Naive thymus-derived CD8-positive, alpha-beta T cell (primary cell): ENCODE data around the gene TGM5. TPM values are rescaled to one million over a fixed set of nuclear protein-coding genes. Genes with fewer than 3 reads are reported as not detected.
A peak's percentile ranks its signal among the peaks of the same experiment; 100 is the strongest.

ENCODE experiments used
- ATAC-seq, 2 donors: fragments of 150-1000 bp; cut with Tn5 transposase in 1 of 2; sonication (Bioruptor Pico), chemical (Tn5 transposase) in 1 of 2; 1 replicate in 1 of 2; 2 replicates in 1 of 2; pipeline ENCODE4 v1.10.0; 2021; ENCODE audit warnings: mild to moderate bottlenecking in 2 of 2, moderate library complexity in 2 of 2
- POLR2A ChIA-PET: fragments of 350-600 bp; sonication (Branson Sonifier 250); formaldehyde crosslinking; loops from one replicate; lab custom pipeline; 2021; ENCODE audit warnings: antibody characterized with exemption; lab: Charles Lee
- DNase-seq, 10 donors: peaks; one replicate each; pipeline versions ENCODE4 v3.0.0 to v3.0.0-alpha.2; 2020 to 2022
- H3K27ac Mint-ChIP-seq, 10 donors: one replicate each; pipeline ENCODE4 v1.8.0; 2020 to 2022; ENCODE audit warnings: mild to moderate bottlenecking in 10 of 10, mixed read lengths in 10 of 10, moderate library complexity in 4 of 10, inconsistent platforms in 1 of 10
- H3K27me3 Mint-ChIP-seq, 5 donors: one replicate each; pipeline ENCODE4 v1.8.0; 2021 to 2022; ENCODE audit warnings: mixed read lengths in 5 of 5
- H3K36me3 Mint-ChIP-seq, 3 donors: one replicate each; pipeline ENCODE4 v1.8.0; 2020 to 2022; ENCODE audit warnings: mixed read lengths in 3 of 3, mild to moderate bottlenecking in 2 of 3, inconsistent platforms in 1 of 3
- H3K4me1 Mint-ChIP-seq, 4 donors: one replicate each; pipeline ENCODE4 v1.8.0; 2021 to 2022; ENCODE audit warnings: mixed read lengths in 4 of 4
- H3K4me3 Mint-ChIP-seq, 10 donors: one replicate each; pipeline ENCODE4 v1.8.0; 2020 to 2022; ENCODE audit warnings: mild to moderate bottlenecking in 10 of 10, mixed read lengths in 10 of 10, moderate library complexity in 6 of 10, inconsistent platforms in 1 of 10
- H3K9me3 Mint-ChIP-seq, 9 donors: one replicate each; pipeline ENCODE4 v1.8.0; 2020 to 2022; ENCODE audit warnings: mixed read lengths in 9 of 9, mild to moderate bottlenecking in 3 of 9, inconsistent platforms in 1 of 9, moderate library complexity in 1 of 9
- polyA plus RNA-seq, 3 donors: library from polyadenylated mRNA; unstranded; fragments of 300-500 nt; fragmentation: Illumina TruSeq; gene quantifications; one replicate each; pipeline ENCODE4 v1.2.3, GENCODE V29; 2021
- total RNA-seq, 8 experiments: library from RNA in 2 of 8; stranded (reverse) in 2 of 8; gene quantifications; one replicate each; pipeline ENCODE4 v1.2.3 and lab custom pipeline; 2021 to 2026

TGM5 gene
- total and polyA plus RNA-seq, 5 experiments from 2014 or later, result not detected

GRCh38 chr15:43196760-43197548, 69.8 kb downstream of the TGM5 start:
- ATAC-seq (no peak), DNase-seq (no peak)
- Mint-ChIP-seq H3K9me3 (peaks cover 0 to 12% (median 4%) of the 10 kb centered on the region in 9 donors), H3K4me1 (peaks cover 0 to 6% (median 2%) of the 10 kb centered on the region in 4 donors), H3K27me3 (no peaks in the 10 kb centered on the region), H3K36me3 (peaks cover 24 to 56% (median 27%) of the 10 kb centered on the region in 3 donors), H3K27ac (peak overlapping the region in 1 of 10 donors; percentile 6), H3K4me3 (no peak overlapping the region)
- POLR2A ChIA-PET, result interaction anchor here (1.2 kb wide), 1 partner anchor 11 kb away, joined by 5 read pairs; no protein-coding TSS in a partner anchor

- POLR2A ChIA-PET, result no interaction called here
- Mint-ChIP-seq H3K27me3 (no peaks in the 10 kb centered on the region), H3K4me3 (no peak overlapping the region), H3K9me3 (peaks cover 0 to 11% (median 4%) of the 10 kb centered on the region in 9 donors), H3K27ac (peak overlapping the region in 3 of 10 donors; percentile 5 to 34 (median 7)), H3K4me1 (peaks cover 2 to 11% (median 6%) of the 10 kb centered on the region in 4 donors), H3K36me3 (peaks cover 30 to 75% (median 33%) of the 10 kb centered on the region in 3 donors)
- DNase-seq (no peak), ATAC-seq (no peak)
These were observed 71.9 kb downstream of the TGM5 start for GRCh38 chr15:43194795-43195194.

- Mint-ChIP-seq H3K36me3 (peaks cover 30 to 81% (median 38%) of the 10 kb centered on the region in 3 donors), H3K27ac (no peak overlapping the region), H3K4me1 (peaks cover 6 to 18% (median 14%) of the 10 kb centered on the region in 4 donors), H3K4me3 (no peak overlapping the region), H3K9me3 (peaks cover 0 to 8% (median 4%) of the 10 kb centered on the region in 9 donors), H3K27me3 (no peaks in the 10 kb centered on the region)
- POLR2A ChIA-PET, result interaction anchor here (0.7 kb wide), 1 partner anchor 137 kb away, joined by 3 read pairs; no protein-coding TSS in a partner anchor
- DNase-seq (no peak), ATAC-seq (no peak)
These were observed 73.0 kb downstream of the TGM5 start for GRCh38 chr15:43193710-43194109.

- DNase-seq (no peak), ATAC-seq (no peak)
- H3K9me3 Mint-ChIP-seq, result no peaks in the 10 kb centered on the region
- H3K27me3 Mint-ChIP-seq, result no peaks in the 10 kb centered on the region
- H3K4me1 Mint-ChIP-seq, result peaks cover 10 to 43% (median 37%) of the 10 kb centered on the region in 4 donors
- H3K27ac Mint-ChIP-seq, result no peak overlapping the region
- peaks cover 15 to 53% (median 17%) of the 10 kb centered on the region in 3 donors for H3K36me3 Mint-ChIP-seq
- POLR2A ChIA-PET, result interaction anchor here (1.2 kb wide), 1 partner anchor 51 kb away, joined by 3 read pairs; no protein-coding TSS in a partner anchor
- H3K4me3 Mint-ChIP-seq, result no peak overlapping the region
These were observed 76.5 kb downstream of the TGM5 start for GRCh38 chr15:43190178-43190577.

GRCh38 chr15:43189296-43189695, 77.4 kb downstream of the TGM5 start:
- ATAC-seq, result no peak
- POLR2A ChIA-PET, result no interaction called here
- Mint-ChIP-seq H3K27me3 (no peaks in the 10 kb centered on the region), H3K27ac (peak overlapping the region in 3 of 10 donors; percentile 6 to 24 (median 12)), H3K36me3 (peaks cover 11 to 44% (median 17%) of the 10 kb centered on the region in 3 donors), H3K9me3 (no peaks in the 10 kb centered on the region), H3K4me3 (no peak overlapping the region), H3K4me1 (peaks cover 12 to 48% (median 43%) of the 10 kb centered on the region in 4 donors)
- DNase-seq, result no peak

GRCh38 chr15:43187544-43188155, 79.1 kb downstream of the TGM5 start:
- Mint-ChIP-seq H3K9me3 (no peaks in the 10 kb centered on the region), H3K36me3 (peaks cover 9 to 38% (median 13%) of the 10 kb centered on the region in 3 donors), H3K27ac (peak overlapping the region in 9 of 10 donors; percentile 49 to 95 (median 80)), H3K4me1 (peaks cover 14 to 49% (median 45%) of the 10 kb centered on the region in 4 donors), H3K4me3 (peak overlapping the region; percentile 25 to 96 (median 68)), H3K27me3 (no peaks in the 10 kb centered on the region)
- ATAC-seq (no peak), DNase-seq (peak in 3 of 10 donors; percentile 33 to 49 (median 45))
- POLR2A ChIA-PET, result interaction anchor here (0.7 kb wide), 1 partner anchor 535 kb away, joined by 3 read pairs; no protein-coding TSS in a partner anchor

- Mint-ChIP-seq H3K9me3 (no peaks in the 10 kb centered on the region), H3K27me3 (no peaks in the 10 kb centered on the region), H3K4me3 (peak overlapping the region; percentile 91 to 97 (median 96)), H3K36me3 (peaks cover 1 to 35% (median 7%) of the 10 kb centered on the region in 3 donors), H3K4me1 (peaks cover 14 to 49% (median 42%) of the 10 kb centered on the region in 4 donors), H3K27ac (peak overlapping the region; percentile 95 to 99 (median 98))
- POLR2A ChIA-PET, result interaction anchor here (0.6 to 1.9 kb wide), 9 partner anchors 12 to 1674 kb away, joined by 3 to 10 read pairs (median 4); partner anchors contain the start of gene TMEM62
- ATAC-seq (peak in 1 of 2 donors; percentile 8), DNase-seq (no peak)
These were observed 80.8 kb downstream of the TGM5 start for GRCh38 chr15:43186003-43186353.

- ATAC-seq, result peak; percentile 79 to 86
- Mint-ChIP-seq H3K9me3 (no peaks in the 10 kb centered on the region), H3K4me3 (peak within 1 kb of the TSS; percentile 91 to 97 (median 96)), H3K27me3 (no peaks in the 10 kb centered on the region), H3K36me3 (peaks cover 0 to 33% (median 5%) of the 10 kb centered on the region in 3 donors), H3K4me1 (peaks cover 14 to 49% (median 42%) of the 10 kb centered on the region in 4 donors), H3K27ac (peak within 1 kb of the TSS; percentile 95 to 99 (median 98))
- POLR2A ChIA-PET, result interaction anchor here (0.5 to 1.9 kb wide), 9 partner anchors 19 to 1674 kb away, joined by 3 to 10 read pairs (median 4); partner anchors contain the start of gene TMEM62
- DNase-seq, result peak; percentile 65 to 92 (median 82)
These were observed 81.3 kb downstream of the TGM5 start, which contains the start of gene CCNDBP1 for GRCh38 chr15:43185157-43186002. Gene CCNDBP1 (plus strand): TSS chr15:43185403. CDS start chr15:43185499, 96 bp downstream.

GRCh38 chr15:43184407-43185124, 82.2 kb downstream of the TGM5 start:
- H3K4me3 Mint-ChIP-seq, result peak overlapping the region; percentile 91 to 97 (median 96)
- ATAC-seq, result peak in 1 of 2 donors; percentile 7
- peak overlapping the region; percentile 95 to 99 (median 98) for H3K27ac Mint-ChIP-seq
- POLR2A ChIA-PET, result interaction anchor here (0.5 to 1.9 kb wide), 6 partner anchors 11 to 327 kb away, joined by 3 to 10 read pairs (median 5); partner anchors contain the start of gene TMEM62
- peak in 1 of 10 donors; percentile 7 for DNase-seq
- H3K4me1 Mint-ChIP-seq, result peaks cover 13 to 45% (median 38%) of the 10 kb centered on the region in 4 donors
- peaks cover 0 to 33% (median 4%) of the 10 kb centered on the region in 3 donors for H3K36me3 Mint-ChIP-seq
- H3K9me3 Mint-ChIP-seq, result no peaks in the 10 kb centered on the region
- no peaks in the 10 kb centered on the region for H3K27me3 Mint-ChIP-seq

- Mint-ChIP-seq H3K9me3 (no peaks in the 10 kb centered on the region), H3K27me3 (no peaks in the 10 kb centered on the region), H3K27ac (peak overlapping the region; percentile 29 to 97 (median 70)), H3K36me3 (peaks cover 0 to 41% (median 5%) of the 10 kb centered on the region in 3 donors), H3K4me1 (peaks cover 10 to 38% (median 28%) of the 10 kb centered on the region in 4 donors), H3K4me3 (no peak overlapping the region)
- DNase-seq (no peak), ATAC-seq (no peak)
- POLR2A ChIA-PET, result interaction anchor here (0.7 to 0.9 kb wide), 2 partner anchors 49 to 574 kb away, joined by 3 read pairs; no protein-coding TSS in a partner anchor
These were observed 83.5 kb downstream of the TGM5 start for GRCh38 chr15:43183270-43183669.
